NCI-H2171 (cell line): ENCODE results near the gene ICOS.
"Not testable (repeated sequence)": the region's sequence is repeated elsewhere in the genome, so short reads cannot be mapped to it uniquely, and the experiment has no call there.

Experiments
- DNase-seq: peaks from one replicate; lab custom pipeline; 2025; lab: John Stamatoyannopoulos, UW

Gene ICOS

DNA sequence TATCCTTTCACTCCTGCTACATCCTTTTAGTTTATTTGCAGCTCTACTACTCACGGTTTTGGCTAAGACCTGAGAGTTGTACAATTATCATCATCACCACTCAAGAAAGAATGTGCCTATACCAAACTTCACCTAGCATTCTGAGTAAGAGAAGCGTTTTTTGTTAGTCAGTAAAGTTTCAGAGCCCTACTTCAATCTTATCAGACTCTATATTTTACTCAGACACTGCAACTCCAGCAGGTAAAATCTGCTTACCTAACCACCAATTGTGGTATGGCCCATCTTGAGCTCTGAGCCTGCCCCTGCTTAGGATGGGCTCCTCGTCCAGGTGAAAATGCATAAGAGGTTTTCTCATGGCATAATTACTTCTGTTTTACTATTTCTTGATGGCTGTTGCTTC, 37.1 kb downstream of the ICOS start:
- no peak for DNase-seq

DNA sequence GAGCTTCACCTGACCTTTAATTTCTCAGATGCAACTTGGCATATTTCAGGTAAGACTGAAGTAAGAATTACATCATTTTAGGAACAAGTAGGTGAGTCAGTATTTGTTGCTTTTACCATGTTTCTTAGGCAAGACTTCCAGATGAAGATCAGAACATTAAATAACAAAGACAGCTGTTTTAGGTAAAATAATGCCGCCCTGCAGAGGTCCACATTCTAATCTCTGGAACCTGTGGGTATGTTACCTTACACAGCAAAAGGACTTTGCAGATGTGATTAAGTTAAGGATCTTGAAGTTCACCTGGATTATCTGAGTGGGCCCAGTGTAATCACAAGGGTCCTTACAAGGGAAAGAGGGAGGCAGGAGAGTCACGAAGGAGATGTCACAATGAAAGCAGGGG, 39.3 kb downstream of the ICOS start:
- no peak for DNase-seq

DNA sequence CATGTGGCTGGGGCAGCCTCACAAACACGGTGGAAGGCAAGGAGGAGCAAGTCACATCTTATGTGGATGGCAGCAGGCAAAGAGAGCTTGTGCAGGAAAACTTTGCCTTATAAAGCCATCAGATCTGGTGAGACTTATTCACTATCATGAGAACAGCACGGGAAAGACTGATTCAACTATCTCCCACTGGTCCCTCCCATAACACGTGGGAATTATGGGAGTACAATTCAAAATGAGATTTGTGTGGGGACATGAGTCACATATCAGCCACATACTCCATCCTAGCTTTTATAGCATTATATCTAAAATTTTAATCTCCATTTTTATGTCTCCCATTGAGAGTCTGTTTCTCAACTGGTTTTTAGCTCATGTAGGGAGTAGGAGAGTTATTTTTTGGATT, 45.7 kb downstream of the ICOS start:
- no peak for DNase-seq

DNA sequence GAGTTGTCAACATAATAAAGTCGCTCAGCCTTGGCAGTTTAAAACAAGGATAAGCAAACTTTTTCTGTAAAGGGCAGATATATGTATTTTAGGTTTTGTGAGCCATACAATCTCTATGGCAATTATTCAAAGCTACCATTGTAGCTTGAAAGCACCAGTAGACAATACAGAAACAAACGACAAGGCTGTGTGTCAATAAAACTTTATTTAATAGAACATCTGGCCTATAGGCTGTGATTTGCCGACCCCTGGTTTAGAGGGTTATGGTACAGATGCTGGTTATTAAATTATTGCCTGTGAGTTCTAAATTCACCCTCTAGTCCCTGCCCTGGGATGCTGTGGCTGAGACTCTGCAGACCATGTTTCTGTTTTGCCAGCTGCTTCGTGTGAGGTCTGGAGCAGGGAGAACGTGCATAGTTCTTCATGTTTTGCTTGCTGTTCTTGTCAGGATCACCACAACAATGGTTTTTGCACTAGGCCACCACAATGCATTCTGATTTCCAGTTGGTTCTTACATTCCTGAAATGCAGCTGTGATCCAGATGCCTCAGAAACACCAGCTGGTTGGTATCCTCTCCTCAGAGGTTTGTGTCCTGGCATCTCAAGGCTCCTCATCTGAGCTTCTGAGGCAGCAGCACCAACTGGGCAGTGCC, 46.6 kb downstream of the ICOS start:
- DNase-seq: no peak

DNA sequence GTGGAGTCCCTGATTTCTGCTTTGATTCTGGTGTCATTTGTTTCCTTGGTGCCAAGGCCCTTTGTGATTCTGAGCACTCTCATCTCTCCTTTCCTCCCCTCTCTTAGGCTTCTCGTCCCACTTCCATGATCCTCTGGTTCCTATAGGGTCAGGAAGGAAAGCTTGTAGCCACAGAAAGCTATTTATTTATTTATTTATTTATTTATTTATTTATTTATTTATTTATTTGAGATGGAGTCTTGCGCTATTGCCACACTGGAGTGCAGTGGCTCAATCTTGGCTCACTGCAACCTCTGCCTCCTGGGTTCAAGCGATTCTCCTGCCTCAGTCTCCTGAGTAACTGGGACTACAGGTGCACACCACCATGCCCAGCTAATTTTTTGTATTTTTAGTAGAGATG, 49.4 kb downstream of the ICOS start:
- DNase-seq: not testable (repeated sequence)

DNA sequence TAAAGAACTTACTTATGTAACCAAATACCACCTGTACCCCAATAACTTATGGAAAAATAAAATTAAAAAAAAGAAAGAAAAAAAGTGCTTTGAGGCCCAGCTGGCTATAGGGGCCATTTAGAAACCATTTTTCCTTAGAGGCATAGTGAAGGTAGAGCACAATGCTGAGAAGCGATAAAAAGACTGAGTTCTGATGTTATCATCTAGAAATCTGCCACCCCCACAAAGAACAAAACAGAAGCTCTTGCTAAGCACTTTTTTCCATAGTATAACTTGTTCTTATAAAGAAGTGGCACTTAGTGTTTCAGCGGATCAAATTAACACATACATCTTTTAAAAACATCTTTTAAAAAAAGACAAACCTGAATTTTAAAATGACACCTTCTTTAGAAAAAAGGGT, 51.4 kb downstream of the ICOS start:
- DNase-seq: no peak

DNA sequence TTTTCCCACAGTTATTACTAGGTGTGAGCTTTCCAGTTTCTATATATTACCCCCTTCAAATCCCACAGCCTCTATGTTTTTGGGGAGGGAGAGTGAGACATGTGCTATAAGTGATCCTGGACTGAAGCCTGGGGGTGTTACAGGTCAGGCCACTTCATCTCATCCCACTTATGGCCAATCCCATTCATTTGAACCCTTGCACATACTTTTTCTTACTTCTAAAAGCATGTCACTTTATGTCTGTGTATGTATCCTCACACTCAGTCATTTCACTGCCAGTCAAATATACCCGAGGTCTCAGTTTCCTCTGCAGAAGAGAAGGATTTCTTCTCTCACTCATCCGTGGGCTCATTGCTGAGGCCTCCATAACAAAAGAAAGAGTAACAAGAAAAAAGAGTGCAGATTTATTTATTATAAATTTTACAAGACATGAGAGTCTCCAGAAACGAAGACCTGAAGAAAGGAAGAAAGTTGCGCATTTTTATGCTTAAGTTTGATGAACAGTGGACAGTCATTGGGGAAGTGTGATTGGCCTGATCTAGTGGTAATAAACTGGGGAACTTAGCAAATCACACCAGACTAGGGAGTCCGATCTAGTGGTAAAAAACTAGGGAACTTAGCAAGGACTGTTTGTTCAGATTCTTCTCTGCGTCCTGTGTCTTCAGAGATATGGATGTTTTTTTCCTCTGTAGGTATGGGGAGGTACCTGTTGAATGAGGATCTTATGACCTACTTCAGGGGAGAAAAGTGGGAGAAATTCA, 52.1 kb downstream of the ICOS start:
- no peak for DNase-seq

DNA sequence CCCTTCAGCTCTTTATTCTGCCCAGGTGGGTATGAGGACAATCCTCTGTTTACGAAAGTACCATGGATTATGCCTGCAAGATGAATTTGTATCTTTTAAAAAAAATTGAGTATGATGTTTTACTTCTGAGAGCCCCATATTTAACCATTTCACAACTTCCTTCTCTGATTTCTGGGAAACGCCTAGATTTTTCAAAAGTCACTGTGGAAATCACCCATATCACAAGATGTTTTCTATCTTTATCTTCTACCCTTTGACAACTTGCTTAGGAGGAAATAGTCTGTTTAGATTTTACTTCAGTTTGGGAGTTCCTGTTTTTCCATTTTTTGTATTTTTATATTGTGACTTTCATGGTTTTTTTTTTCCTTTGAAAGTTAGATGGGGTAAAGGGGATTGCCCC, 53.0 kb downstream of the ICOS start:
- no peak for DNase-seq

DNA sequence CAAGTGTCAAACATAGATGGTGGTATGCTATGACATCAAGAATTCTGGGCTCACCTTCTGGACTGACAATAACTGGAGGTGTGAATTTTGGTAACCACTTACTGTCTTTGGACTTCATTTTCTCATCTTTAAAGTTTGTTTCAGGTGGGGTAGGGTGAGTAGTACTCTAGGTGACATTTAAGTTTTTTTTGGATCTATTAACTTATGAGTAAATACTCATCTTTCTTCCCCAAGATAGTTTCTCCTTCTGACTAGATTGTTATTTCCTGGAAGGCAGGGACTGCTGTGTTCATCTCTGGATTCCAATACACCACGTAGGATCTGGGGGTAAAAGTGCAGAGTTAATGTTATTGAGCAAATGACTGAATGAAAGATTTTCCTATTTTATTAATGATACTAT, 55.9 kb downstream of the ICOS start:
- no peak for DNase-seq

DNA sequence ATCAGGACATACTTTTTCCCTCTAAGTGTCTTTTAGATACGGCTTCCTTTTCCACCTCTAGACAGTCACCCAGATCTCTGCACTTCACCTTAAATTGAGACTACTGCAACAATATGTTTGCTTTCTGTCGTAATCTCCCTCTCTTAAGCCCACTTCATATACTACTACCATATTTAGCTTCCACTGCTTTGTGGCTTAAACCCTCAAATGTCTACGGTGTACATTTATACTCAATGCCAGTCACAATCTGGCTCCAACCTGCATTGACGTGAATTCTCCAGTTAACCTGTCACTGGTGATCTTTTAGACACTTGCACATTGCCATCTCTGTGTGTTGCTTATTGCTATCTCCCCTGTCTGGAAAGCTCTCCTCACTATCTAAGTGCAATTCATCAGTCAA, 56.4 kb downstream of the ICOS start:
- no peak for DNase-seq

DNA sequence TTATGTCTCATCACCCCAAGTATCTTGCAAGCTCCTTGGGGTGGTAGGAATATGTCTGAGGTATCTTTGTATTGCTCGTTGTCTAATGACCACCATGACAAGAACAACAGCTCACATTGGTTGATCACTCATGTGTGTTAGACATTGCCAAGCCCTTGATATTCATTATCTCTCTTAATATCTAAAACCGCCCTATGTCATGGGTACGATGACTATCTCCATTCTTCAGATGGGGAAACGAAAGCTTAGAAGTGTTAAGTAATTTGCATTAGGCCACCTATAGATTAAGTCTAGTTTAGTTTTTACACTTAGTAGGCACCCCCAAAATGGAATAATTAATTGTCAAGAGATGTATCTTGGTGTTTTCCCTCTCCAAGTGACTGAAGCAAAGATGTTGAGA, 57.0 kb downstream of the ICOS start:
- DNase-seq: no peak

DNA sequence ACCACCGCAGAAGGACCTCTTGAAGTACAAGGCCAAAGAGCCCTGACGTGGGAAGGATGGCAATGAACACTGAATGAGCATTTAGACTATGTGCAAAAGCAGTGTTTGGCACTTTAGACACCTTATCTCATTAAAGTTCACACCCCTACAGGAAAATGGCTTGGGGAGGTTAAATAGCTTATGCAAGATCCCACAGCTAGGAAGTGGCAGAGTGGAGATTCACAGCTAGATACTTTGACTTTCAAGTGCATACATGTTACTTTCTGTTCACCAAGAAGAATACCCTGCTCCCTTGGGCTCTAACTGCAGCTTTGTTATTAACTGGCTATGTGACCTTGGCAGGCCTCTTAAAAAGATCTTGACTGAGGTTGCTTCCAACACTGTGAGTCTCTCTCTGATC, 58.2 kb downstream of the ICOS start:
- no peak for DNase-seq

DNA sequence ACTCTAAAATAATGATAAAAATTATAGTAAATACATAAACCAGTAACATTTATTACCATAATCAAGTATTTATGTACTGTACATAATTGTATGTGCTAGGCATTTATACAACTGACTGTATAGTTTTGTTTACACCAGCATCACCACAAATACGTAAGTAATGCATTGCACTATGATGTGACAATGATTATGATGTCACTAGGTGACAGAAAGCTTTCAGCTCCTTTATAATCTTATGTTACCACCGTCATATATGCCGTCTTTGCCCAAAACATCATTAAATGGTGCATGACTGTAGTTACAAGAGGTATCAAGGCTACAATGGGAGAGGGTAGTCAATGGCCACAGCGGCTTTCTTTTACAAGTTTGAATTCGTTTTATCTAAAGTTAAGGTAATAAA, 60.1 kb downstream of the ICOS start:
- DNase-seq: no peak

DNA sequence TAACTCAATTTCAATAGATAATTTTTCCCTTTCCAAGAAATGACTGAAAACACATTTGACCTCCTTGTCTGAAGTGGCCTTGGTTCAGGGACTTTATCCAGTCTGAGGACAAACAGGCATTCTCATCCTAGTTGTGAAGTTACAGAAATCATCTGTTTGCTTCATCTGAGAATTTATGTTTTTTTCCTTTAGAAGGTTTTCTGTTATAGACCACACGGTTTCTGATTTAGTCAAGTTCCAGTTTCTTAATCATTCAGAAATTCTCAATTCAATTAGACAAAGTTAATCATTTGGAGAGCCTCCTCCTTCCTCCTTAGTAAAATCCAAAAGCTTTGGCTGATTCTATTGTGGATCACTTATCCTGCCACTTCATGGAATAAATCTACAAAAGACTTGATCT, 60.9 kb downstream of the ICOS start:
- no peak for DNase-seq

DNA sequence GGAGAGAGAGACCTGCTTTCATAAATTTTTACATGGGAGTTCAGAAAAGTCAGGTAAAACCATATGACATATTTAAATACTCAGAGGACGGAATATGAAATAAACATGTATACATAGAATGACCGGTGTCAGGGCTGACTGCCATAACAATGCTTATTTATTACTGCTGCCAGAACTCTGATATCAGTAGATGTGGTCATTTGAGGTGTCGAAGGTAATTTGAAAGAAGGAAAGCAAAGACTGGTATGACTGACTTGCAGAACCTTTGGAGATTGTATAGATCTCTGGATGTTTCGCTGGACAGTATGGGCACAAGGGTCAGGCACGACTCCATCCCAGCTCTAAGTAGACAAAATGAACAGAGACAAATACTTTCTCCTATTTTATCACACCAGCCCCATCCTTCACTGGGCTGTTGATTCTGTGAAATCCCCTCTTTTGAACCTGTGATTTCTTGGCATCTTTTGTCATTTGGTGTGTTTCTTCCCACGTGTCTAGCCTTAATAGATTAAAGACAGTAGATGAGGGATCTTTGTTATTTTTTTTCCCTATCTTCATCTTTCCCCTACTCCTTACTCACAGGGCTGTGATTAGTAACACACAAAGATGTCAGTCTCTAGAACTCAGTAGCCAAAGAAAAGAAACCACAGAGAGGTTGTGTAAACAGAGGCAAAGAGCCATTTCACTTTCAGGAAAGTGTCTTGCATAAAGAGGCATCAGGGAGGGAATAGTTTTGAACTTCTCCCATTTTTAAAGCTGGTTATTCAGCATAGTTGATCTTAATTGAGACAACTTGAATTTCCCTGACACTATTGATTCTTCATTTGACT, 61.6 kb downstream of the ICOS start:
- no peak for DNase-seq

DNA sequence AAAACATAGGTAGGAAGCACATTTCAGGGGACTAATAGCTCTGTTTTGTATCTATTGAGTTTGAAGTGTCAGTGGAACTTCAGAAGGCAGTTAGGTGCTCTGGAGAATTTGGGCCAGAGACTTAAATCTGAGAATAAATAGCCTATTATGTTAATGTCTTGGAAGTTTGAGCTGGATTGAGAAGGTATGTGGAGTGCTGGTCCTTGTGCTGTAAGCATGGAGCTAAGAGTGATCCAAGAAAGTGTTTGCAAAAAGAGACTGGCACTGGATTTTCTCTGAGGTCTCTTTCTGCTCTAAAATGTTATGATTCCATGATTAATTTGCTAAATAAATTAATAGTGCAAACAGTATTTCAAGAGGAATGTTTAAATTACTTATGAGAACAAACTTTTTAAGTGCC, 63.3 kb downstream of the ICOS start:
- no peak for DNase-seq

DNA sequence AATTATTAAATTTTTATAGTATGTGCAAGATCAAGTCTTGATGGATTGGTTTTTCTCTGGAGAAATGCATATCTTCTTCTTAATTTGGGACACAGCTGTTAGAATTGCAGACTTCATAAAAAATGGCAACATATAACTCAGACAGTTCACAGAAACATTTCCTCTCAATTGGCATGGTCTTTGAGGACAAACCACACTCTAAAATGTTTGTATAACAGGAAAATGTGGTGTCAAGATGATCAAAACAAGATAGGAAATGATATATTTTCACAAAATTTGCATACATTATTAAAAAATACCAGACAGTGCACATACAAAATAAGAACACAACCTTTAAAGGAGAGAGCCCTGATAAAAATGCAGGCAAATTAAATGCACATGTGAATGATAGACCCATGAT, 63.9 kb downstream of the ICOS start:
- DNase-seq: no peak

DNA sequence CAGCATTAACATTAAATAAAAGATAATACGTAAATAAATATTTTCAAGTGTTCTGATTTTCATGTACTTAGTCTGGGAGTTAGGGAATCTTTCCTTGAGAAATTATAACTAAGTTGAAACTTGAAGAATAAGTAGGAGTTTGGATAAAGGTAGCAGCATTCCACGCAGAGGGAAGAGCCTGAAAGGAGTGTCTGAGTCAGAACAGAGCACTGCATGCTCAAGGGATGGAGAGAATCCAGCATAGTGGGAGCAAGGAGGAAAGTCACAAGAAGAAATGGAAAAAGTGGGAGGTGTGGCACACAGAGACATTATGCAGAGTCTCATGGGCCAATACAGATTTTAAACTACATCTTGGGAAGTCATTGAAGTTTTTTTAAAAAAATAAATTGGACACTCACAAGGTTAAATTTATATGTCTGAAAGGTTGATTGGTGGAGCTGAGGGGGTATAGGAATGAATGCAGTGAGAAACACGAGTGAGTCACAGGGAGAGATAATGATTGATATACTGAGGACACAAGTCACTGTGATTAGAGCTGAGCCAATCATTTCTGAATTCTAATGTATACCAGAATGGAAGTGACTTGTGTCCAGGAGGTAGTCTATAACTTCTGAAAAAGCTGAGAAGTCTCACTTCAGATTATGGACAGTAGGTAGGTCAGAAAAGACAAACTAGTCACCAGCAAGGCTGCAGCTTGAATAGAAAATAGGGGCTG, 66.9 kb downstream of the ICOS start:
- DNase-seq: no peak

DNA sequence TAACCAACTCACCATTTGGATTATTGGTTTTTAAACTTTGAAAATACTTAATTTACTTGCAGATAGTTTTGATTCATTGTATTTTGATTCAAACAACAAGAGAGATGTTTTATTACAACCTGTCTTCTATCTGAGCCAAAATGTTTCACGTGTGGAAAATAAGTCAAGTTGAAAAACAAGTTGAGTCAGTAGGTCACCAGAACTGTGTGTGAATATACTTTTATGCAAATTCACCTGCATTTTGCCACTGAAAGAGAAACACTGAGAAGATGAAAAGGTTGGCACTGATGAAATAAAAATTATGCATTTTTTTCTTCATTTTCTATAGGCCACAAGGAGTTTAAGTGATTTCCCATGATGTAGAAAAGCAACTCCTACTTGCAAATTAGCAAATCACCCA, 68.3 kb downstream of the ICOS start:
- DNase-seq: no peak

DNA sequence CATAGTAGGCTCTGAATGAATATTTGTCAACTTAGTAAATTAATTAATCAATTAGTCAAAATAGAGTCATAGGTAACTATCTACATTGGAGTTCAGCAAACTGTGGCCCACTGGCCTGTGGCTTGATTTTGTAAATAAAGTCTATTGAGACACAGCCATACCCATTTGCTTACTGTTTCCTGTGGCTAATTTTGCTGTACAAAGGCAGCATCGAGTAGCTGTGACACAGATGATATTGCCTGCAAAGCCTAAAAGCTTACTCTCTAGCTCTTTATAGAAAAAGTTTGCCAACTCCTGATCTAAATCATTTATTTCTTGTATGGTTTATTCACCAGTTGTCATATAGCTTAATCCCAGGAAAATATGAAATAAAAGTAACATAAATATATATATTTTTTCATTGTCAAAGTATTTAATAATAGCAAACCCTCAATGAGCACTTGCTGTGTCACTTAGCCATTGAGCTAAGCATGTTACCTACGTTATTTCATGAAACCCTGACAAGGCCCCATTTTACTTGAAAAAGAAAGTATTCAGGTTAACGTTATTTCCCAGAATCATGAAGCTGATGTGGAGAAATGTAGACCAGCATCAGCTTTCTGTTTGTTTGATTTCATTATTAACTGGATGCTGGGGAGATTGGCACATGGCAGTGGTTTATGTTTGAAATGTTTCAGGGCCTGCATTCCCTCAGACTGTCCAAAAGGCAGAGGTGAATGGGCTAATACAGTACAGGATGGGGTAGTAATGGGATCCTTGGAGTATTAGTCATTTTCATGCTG, 69.6 kb downstream of the ICOS start:
- no peak for DNase-seq

DNA sequence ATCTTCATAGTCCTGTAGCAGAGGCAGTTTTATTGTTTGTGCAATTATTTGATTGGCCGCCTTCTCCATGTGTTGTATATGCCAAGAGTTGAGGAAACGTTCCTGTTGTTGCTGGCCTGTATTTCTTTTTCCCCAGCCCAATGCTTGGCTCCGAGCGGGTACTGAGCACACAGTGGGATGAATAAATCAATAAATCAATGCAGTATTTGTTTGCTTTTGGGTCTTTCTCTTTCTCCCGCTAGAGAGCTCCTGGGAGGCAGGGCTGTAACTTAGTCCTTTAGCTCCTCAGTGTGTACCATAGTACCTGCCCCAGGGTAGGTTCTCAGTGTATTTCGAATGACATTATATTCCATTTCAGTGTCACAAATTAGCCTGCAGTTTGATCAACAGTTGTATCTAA, 71.8 kb downstream of the ICOS start:
- DNase-seq: no peak
